SU-DHL-6 (cell line): ENCODE data around the gene EFEMP1.

Source experiments
- H2AFZ ChIP-seq: fragments of 200-600 bp; sonication (generic); 2 replicates; pipeline ENCODE4 v1.6.1; 2014; ENCODE audit warnings: low read depth, mild to moderate bottlenecking, moderate library complexity, mixed read lengths, antibody characterized with exemption, low read length; ENCODE audit not compliant: severe bottlenecking
- H3F3A ChIP-seq: fragments of 200-600 bp; shearing (Covaris generic); 2 replicates; pipeline ENCODE4 v1.6.0; 2016; ENCODE audit warnings: antibody characterized with exemption, mild to moderate bottlenecking; ENCODE audit not compliant: insufficient read depth
- H3K27ac ChIP-seq: fragments of 200-600 bp; sonication (generic); 2 replicates; pipeline ENCODE4 v1.5.1; 2016; ENCODE audit warnings: low read depth, mild to moderate bottlenecking, low read length, moderate library complexity, mixed read lengths
- H3K27me3 ChIP-seq: fragments of 200-600 bp; sonication (generic), shearing (Covaris generic); 2 replicates; pipeline ENCODE4 v1.6.0; 2014; ENCODE audit warnings: mild to moderate bottlenecking, low read length
- H3K36me3 ChIP-seq: fragments of 200-600 bp; sonication (generic); 2 replicates; pipeline ENCODE4 v1.6.1; 2014; ENCODE audit warnings: mild to moderate bottlenecking, low read length, mixed read lengths
- H3K4me2 ChIP-seq: fragments of 300-600, 200-600 bp; shearing (Covaris generic), sonication (generic); 2 replicates; pipeline ENCODE4 v1.6.0; 2014; ENCODE audit warnings: low read length, low read depth, mild to moderate bottlenecking; ENCODE audit not compliant: poor library complexity, severe bottlenecking
- H3K4me3 ChIP-seq: fragments of 200-600 bp; sonication (generic); 2 replicates; pipeline ENCODE4 v1.5.1; 2014; ENCODE audit warnings: antibody characterized with exemption, low read length, mild to moderate bottlenecking, mixed read lengths; ENCODE audit not compliant: insufficient read depth, poor library complexity, severe bottlenecking
- H3K79me2 ChIP-seq: fragments of 200-600 bp; sonication (generic); 2 replicates; pipeline ENCODE4 v1.6.1; 2014; ENCODE audit warnings: mild to moderate bottlenecking, low read length, moderate library complexity; ENCODE audit not compliant: insufficient read depth
- H3K9ac ChIP-seq: fragments of 200-600 bp; sonication (generic); 2 replicates; pipeline ENCODE4 v1.7.0; 2014; ENCODE audit warnings: mild to moderate bottlenecking, low read length
- H3K9me2 ChIP-seq: fragments of 200-600 bp; sonication (generic); replicated peaks from 2 replicates; pipeline ENCODE4 v1.6.1; 2014; ENCODE audit warnings: low read length; ENCODE audit not compliant: insufficient read depth
- H3K9me3 ChIP-seq: fragments of 200-600 bp; sonication (generic); 2 replicates; pipeline ENCODE4 v1.6.1; 2014; ENCODE audit warnings: low read length, mixed read lengths; ENCODE audit not compliant: insufficient read depth
- H4K20me1 ChIP-seq: fragments of 200-600 bp; sonication (generic); 2 replicates; pipeline ENCODE4 v1.6.1; 2014; ENCODE audit warnings: low read depth, mild to moderate bottlenecking, antibody characterized with exemption, low read length, moderate library complexity, mixed read lengths
- CTCF ChIP-seq: fragments of 200-600 bp; sonication (generic); IDR thresholded peaks from one replicate; pipeline ENCODE4 v1.5.1; 2017; ENCODE audit warnings: antibody characterized with exemption, mild to moderate bottlenecking, low read length, moderate library complexity; ENCODE audit not compliant: insufficient read depth, poor library complexity, severe bottlenecking
- EZH2phosphoT487 ChIP-seq: fragments of 200-600 bp; sonication (generic), shearing (Covaris generic); conservative IDR thresholded peaks from 2 replicates; pipeline ENCODE4 v1.6.1; 2018; ENCODE audit warnings: mild to moderate bottlenecking, antibody characterized with exemption, low read length, moderate library complexity, mixed read lengths

EFEMP1 gene

GRCh38 chr2:55912926-55913325 is 10.7 kb downstream of the EFEMP1 start:
- Histone ChIP-seq H3K9me3 (no peaks in the 10 kb centered on the region), H3K27ac (no peak overlapping the region), H3K9me2 (no peaks in the 10 kb centered on the region), H3K79me2 (no peaks in the 10 kb centered on the region), H3K9ac (no peak overlapping the region), H3K4me2 (no peak overlapping the region), H3K4me3 (no peak overlapping the region), H4K20me1 (no peaks in the 10 kb centered on the region), H3K27me3 (no peaks in the 10 kb centered on the region), H3F3A (no peaks in the 10 kb centered on the region), H3K36me3 (no peaks in the 10 kb centered on the region), H2AFZ (no peak overlapping the region)
- TF ChIP-seq CTCF (no peak), EZH2phosphoT487 (no peak)

GRCh38 chr2:55910077-55910476 is 13.5 kb downstream of the EFEMP1 start:
- Histone ChIP-seq H2AFZ (no peak overlapping the region), H3K9ac (no peak overlapping the region), H3K4me2 (no peak overlapping the region), H3K79me2 (no peaks in the 10 kb centered on the region), H4K20me1 (no peaks in the 10 kb centered on the region), H3K36me3 (no peaks in the 10 kb centered on the region), H3F3A (no peaks in the 10 kb centered on the region), H3K27me3 (no peaks in the 10 kb centered on the region), H3K27ac (no peak overlapping the region), H3K9me3 (no peaks in the 10 kb centered on the region), H3K9me2 (no peaks in the 10 kb centered on the region), H3K4me3 (no peak overlapping the region)
- no peak for TF ChIP-seq EZH2phosphoT487
- no peak for TF ChIP-seq CTCF

- Histone ChIP-seq H3K9ac (no peak overlapping the region), H2AFZ (no peak overlapping the region), H3K4me2 (no peak overlapping the region), H3K27me3 (no peaks in the 10 kb centered on the region), H3K79me2 (no peaks in the 10 kb centered on the region), H4K20me1 (no peaks in the 10 kb centered on the region), H3K9me3 (no peaks in the 10 kb centered on the region), H3F3A (no peaks in the 10 kb centered on the region), H3K27ac (no peak overlapping the region), H3K36me3 (no peaks in the 10 kb centered on the region), H3K4me3 (no peak overlapping the region), H3K9me2 (no peaks in the 10 kb centered on the region)
- no peak for TF ChIP-seq EZH2phosphoT487
- TF ChIP-seq CTCF: no peak
These were observed 15.9 kb downstream of the EFEMP1 start for GRCh38 chr2:55907686-55908085.

GRCh38 chr2:55906993-55907392 is 16.6 kb downstream of the EFEMP1 start:
- H3K4me3 ChIP-seq: no peak overlapping the region
- H3K9me2 ChIP-seq: no peaks in the 10 kb centered on the region
- H3K79me2 ChIP-seq: no peaks in the 10 kb centered on the region
- no peaks in the 10 kb centered on the region for H3K9me3 ChIP-seq
- no peak overlapping the region for H3K27ac ChIP-seq
- no peaks in the 10 kb centered on the region for H3F3A ChIP-seq
- H3K4me2 ChIP-seq: no peak overlapping the region
- no peak for TF ChIP-seq CTCF
- no peak for TF ChIP-seq EZH2phosphoT487
- H4K20me1 ChIP-seq: no peaks in the 10 kb centered on the region
- no peak overlapping the region for H3K9ac ChIP-seq
- H2AFZ ChIP-seq: no peak overlapping the region
- no peaks in the 10 kb centered on the region for H3K36me3 ChIP-seq
- H3K27me3 ChIP-seq: no peaks in the 10 kb centered on the region
